ENCODE measurements around the gene BCL2A1. TPM values are rescaled to one million over a fixed set of nuclear protein-coding genes. Genes with fewer than 3 reads are reported as not detected.
"Not testable (repeated sequence)": the region's sequence is repeated elsewhere in the genome, so short reads cannot be mapped to it uniquely, and the experiment has no call there.

The BCL2A1 gene
- total and polyA plus RNA-seq, 2 experiments from 2014 or later: 0.18 TPM; not detected in 1

DNA sequence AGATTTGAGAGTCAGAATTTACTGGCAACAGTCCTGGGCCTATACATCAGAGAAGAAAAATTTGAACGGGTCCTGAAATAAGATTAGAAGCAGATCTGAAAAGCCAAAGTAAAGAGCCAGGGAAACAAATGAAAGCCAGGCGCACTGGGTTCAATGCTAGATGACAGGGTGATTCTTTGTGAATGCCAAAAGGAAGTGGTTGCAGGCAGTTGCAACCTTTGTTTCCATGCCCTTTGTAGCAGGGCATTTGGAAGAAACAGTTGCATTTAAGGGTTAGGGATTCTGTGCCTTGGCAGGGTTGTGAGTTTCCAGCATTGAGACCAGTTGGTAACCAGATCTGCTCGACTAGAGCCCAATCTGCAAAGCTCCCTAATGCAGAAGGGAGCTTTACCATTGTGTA, 37.8 kb downstream of the BCL2A1 start:
- Histone ChIP-seq H3K27ac (no peak overlapping the region), H3K9me3 (ENCODE audit: low read depth) (no peaks in the 10 kb centered on the region), H3K4me3 (no peak overlapping the region), H3K36me3 (no peaks in the 10 kb centered on the region), H3K4me1 (ENCODE audit: low read depth) (peaks cover 12% of the 10 kb centered on the region), H3K27me3 (no peaks in the 10 kb centered on the region)
- peak in 1 of 2 donors; percentile 10 for DNase-seq (ENCODE audit: low read depth in 1 of 2, low spot score in 1 of 2)
- TF ChIP-seq, protein P1, sequence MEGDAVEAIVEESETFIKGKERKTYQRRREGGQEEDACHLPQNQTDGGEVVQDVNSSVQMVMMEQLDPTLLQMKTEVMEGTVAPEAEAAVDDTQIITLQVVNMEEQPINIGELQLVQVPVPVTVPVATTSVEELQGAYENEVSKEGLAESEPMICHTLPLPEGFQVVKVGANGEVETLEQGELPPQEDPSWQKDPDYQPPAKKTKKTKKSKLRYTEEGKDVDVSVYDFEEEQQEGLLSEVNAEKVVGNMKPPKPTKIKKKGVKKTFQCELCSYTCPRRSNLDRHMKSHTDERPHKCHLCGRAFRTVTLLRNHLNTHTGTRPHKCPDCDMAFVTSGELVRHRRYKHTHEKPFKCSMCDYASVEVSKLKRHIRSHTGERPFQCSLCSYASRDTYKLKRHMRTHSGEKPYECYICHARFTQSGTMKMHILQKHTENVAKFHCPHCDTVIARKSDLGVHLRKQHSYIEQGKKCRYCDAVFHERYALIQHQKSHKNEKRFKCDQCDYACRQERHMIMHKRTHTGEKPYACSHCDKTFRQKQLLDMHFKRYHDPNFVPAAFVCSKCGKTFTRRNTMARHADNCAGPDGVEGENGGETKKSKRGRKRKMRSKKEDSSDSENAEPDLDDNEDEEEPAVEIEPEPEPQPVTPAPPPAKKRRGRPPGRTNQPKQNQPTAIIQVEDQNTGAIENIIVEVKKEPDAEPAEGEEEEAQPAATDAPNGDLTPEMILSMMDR (IDR thresholded peaks at IDR 0.05; ENCODE audit: low read depth, low read length): no peak

DNA sequence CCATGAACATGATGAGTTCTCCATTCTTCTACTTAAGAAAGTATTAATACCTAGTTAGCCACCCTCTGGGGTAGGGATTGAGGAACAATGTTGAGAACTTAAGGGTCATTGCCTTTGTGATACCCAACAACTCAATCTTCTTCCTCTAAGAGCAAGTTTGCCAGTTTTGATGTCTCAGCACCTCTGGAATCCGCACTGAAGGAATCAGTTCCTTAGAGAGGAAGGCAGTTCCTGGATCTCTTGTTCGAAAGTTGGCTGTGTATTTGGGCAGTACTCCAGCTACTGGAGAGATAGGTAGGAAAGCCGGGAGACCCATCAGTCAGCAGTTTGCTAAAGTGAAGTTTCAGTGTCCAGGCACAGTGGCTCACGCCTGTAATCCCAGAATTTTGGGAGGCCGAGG, 38.5 kb downstream of the BCL2A1 start:
- H3K9me3 ChIP-seq (ENCODE audit: low read depth): no peaks in the 10 kb centered on the region
- H3K27me3 ChIP-seq: no peaks in the 10 kb centered on the region
- H3K4me1 ChIP-seq (ENCODE audit: low read depth): peaks cover 12% of the 10 kb centered on the region
- DNase-seq (ENCODE audit: low read depth in 1 of 2, low spot score in 1 of 2): peak in 1 of 2 donors; percentile 55
- H3K36me3 ChIP-seq: no peaks in the 10 kb centered on the region
- H3K4me3 ChIP-seq: no peak overlapping the region
- no peak overlapping the region for H3K27ac ChIP-seq
- TF ChIP-seq, protein P1 (IDR thresholded peaks at IDR 0.05; ENCODE audit: low read depth, low read length): no peak

DNA sequence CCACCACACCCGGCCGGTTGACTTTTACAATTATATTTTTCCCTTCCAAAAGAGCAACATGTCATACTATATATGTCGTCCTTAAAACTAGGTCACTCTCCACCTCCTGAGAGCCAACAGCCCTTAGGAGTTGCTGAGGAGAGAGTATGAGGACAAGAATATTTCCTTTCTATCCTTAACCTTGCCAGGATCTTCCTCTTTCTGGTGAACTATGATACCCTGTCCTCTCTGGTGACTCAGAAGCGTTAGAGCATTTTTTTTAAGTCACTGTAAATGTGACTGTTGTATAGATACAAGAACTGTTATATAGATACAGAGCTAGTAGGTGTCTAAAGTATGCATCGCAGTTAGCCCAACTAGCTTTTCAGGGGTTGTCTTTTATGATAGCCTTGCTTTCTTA, 40.5 kb downstream of the BCL2A1 start:
- Histone ChIP-seq H3K4me3 (no peak overlapping the region), H3K27ac (no peak overlapping the region), H3K36me3 (no peaks in the 10 kb centered on the region), H3K27me3 (no peaks in the 10 kb centered on the region), H3K4me1 (ENCODE audit: low read depth) (peaks cover 6% of the 10 kb centered on the region), H3K9me3 (ENCODE audit: low read depth) (no peaks in the 10 kb centered on the region)
- TF ChIP-seq, protein P1 (IDR thresholded peaks at IDR 0.05; ENCODE audit: low read depth, low read length): no peak
- DNase-seq (ENCODE audit: low read depth in 1 of 2, low spot score in 1 of 2): no peak

DNA sequence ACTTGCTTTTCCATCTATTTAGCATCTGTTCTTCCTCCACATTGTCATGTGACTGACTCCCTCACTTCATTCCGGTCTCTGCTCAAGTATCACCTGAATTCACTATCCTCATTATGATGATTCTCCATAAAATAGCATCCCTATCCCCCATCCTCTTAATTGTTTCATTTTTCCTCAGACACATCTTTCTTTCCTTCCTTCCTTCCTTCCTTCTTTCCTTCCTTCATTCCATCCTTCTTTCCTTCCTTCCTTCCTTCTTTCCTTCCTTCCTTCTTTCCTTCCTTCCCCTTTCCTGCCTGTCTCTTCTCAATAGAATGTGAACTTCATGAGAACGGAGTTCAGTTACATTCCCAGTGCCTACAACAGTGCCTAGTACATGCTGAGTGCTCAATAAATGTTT, 41.6 kb downstream of the BCL2A1 start:
- Histone ChIP-seq H3K4me3 (no peak overlapping the region), H3K4me1 (ENCODE audit: low read depth) (no peaks in the 10 kb centered on the region), H3K9me3 (ENCODE audit: low read depth) (no peaks in the 10 kb centered on the region), H3K36me3 (no peaks in the 10 kb centered on the region), H3K27ac (no peak overlapping the region), H3K27me3 (no peaks in the 10 kb centered on the region)
- TF ChIP-seq, protein P1 (IDR thresholded peaks at IDR 0.05; ENCODE audit: low read depth, low read length): no peak
- DNase-seq (ENCODE audit: low read depth in 1 of 2, low spot score in 1 of 2): no peak

DNA sequence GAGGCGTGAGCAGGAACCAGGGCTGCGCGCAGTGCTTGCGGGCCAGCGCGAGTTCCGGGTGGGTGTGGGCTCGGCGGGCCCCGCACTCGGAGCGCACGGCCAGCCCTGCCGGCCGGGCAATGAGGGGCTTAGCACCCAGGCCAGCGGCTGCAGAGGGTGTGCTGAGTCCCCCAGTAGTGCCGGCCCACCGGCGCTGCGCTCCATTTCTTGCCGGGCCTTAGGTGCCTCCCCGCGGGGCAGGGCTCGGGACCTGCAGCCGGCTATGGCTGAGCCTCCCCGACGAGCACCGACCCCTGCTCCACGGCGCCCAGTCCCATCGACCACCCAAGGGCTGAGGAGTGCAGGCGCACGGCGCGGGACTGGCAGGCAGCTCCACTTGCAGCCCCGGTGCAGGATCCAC, 44.9 kb downstream of the BCL2A1 start:
- not testable (repeated sequence) for H3K27ac ChIP-seq; H3K4me1 ChIP-seq (ENCODE audit: low read depth); H3K9me3 ChIP-seq (ENCODE audit: low read depth); H3K4me3 ChIP-seq; H3K27me3 ChIP-seq; DNase-seq (ENCODE audit: low read depth in 1 of 2, low spot score in 1 of 2); H3K36me3 ChIP-seq

DNA sequence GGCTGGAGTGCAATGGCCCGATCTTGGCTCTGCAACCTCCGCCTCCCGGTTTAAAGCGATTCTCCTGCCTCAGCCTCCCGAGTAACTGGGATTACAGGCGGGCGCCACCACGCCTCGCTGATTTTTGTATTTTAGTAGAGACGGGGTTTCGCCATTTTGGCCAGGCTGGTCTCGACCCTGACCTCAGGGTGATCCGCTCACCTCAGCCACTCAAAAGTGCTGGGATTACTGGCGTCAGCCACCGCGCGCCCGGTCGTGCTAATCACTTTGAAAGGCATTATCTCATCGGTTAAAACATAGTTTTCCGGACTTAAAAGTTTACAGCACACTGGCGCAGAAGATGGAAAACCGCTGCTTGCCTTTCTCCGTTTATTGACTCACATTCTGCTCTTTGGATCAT, 46.6 kb downstream of the BCL2A1 start:
- Histone ChIP-seq H3K9me3 (ENCODE audit: low read depth) (no peaks in the 10 kb centered on the region), H3K27me3 (no peaks in the 10 kb centered on the region), H3K4me3 (peak overlapping the region; percentile 89), H3K4me1 (ENCODE audit: low read depth) (peaks cover 4% of the 10 kb centered on the region), H3K27ac (peak overlapping the region; percentile 89), H3K36me3 (no peaks in the 10 kb centered on the region)
- no peak for DNase-seq (ENCODE audit: low read depth in 1 of 2, low spot score in 1 of 2)
- TF ChIP-seq, protein P1 (IDR thresholded peaks at IDR 0.05; ENCODE audit: low read depth, low read length): no peak

Measured in cardiac muscle cell (in vitro differentiated cells and primary cell).